ENCODE results near the gene RIPPLY3.
"Not testable (repeated sequence)": the region's sequence is repeated elsewhere in the genome, so short reads cannot be mapped to it uniquely, and the experiment has no call there.

RIPPLY3 gene

GRCh38 chr21:37032877-37033471 is 26.5 kb downstream of the RIPPLY3 start:
- Mint-ChIP-seq H3K36me3 (no peaks in the 10 kb centered on the region), H3K9me3 (no peaks in the 10 kb centered on the region), H3K4me3 (no peak overlapping the region), H3K27ac (no peak overlapping the region), H3K4me1 (no peaks in the 10 kb centered on the region)
- DNase-seq (ENCODE audit: low spot score in 2 of 2) (no peak), ATAC-seq (peak; percentile 79)

GRCh38 chr21:37034394-37034793 is 27.9 kb downstream of the RIPPLY3 start:
- H3K4me3 Mint-ChIP-seq; H3K36me3 Mint-ChIP-seq; H3K9me3 Mint-ChIP-seq; DNase-seq (ENCODE audit: low spot score in 2 of 2); H3K4me1 Mint-ChIP-seq; ATAC-seq; H3K27ac Mint-ChIP-seq: not testable (repeated sequence)

GRCh38 chr21:37036177-37036576 is 29.7 kb downstream of the RIPPLY3 start:
- no peak for ATAC-seq
- no peak overlapping the region for H3K4me3 Mint-ChIP-seq
- no peaks in the 10 kb centered on the region for H3K36me3 Mint-ChIP-seq
- H3K9me3 Mint-ChIP-seq: no peaks in the 10 kb centered on the region
- no peak overlapping the region for H3K27ac Mint-ChIP-seq
- no peaks in the 10 kb centered on the region for H3K4me1 Mint-ChIP-seq
- no peak for DNase-seq (ENCODE audit: low spot score in 2 of 2)

GRCh38 chr21:37039411-37040075 is 33.0 kb downstream of the RIPPLY3 start:
- Mint-ChIP-seq H3K4me1 (peaks cover under 1% of the 10 kb centered on the region), H3K27ac (no peak overlapping the region), H3K36me3 (no peaks in the 10 kb centered on the region), H3K4me3 (no peak overlapping the region), H3K9me3 (no peaks in the 10 kb centered on the region)
- DNase-seq (ENCODE audit: low spot score in 2 of 2) (no peak), ATAC-seq (no peak)

GRCh38 chr21:37040212-37040611 is 33.7 kb downstream of the RIPPLY3 start:
- H3K9me3 Mint-ChIP-seq: no peaks in the 10 kb centered on the region
- H3K4me3 Mint-ChIP-seq: no peak overlapping the region
- DNase-seq (ENCODE audit: low spot score in 2 of 2) (no peak), ATAC-seq (no peak)
- peaks cover 7% of the 10 kb centered on the region for H3K4me1 Mint-ChIP-seq
- H3K36me3 Mint-ChIP-seq: no peaks in the 10 kb centered on the region
- H3K27ac Mint-ChIP-seq: no peak overlapping the region

- DNase-seq (ENCODE audit: low spot score in 2 of 2): no peak
- ATAC-seq: no peak
- no peaks in the 10 kb centered on the region for H3K9me3 Mint-ChIP-seq
- H3K27ac Mint-ChIP-seq: no peak overlapping the region
- H3K4me3 Mint-ChIP-seq: no peak overlapping the region
- H3K4me1 Mint-ChIP-seq: peaks cover 12% of the 10 kb centered on the region
- no peaks in the 10 kb centered on the region for H3K36me3 Mint-ChIP-seq
Observed at GRCh38 chr21:37041706-37042271, 35.3 kb downstream of the RIPPLY3 start.

- Mint-ChIP-seq H3K4me1 (peaks cover 12% of the 10 kb centered on the region), H3K4me3 (no peak overlapping the region), H3K27ac (no peak overlapping the region), H3K36me3 (no peaks in the 10 kb centered on the region), H3K9me3 (no peaks in the 10 kb centered on the region)
- DNase-seq (ENCODE audit: low spot score in 2 of 2) (no peak), ATAC-seq (no peak)
Observed at GRCh38 chr21:37043818-37044217, 37.3 kb downstream of the RIPPLY3 start.

GRCh38 chr21:37044643-37045042 is 38.1 kb downstream of the RIPPLY3 start:
- Mint-ChIP-seq H3K36me3 (no peaks in the 10 kb centered on the region), H3K4me3 (no peak overlapping the region), H3K4me1 (peaks cover 12% of the 10 kb centered on the region), H3K9me3 (no peaks in the 10 kb centered on the region), H3K27ac (no peak overlapping the region)
- ATAC-seq: no peak
- no peak for DNase-seq (ENCODE audit: low spot score in 2 of 2)

- Mint-ChIP-seq H3K4me3 (no peak overlapping the region), H3K27ac (no peak overlapping the region), H3K9me3 (no peaks in the 10 kb centered on the region), H3K36me3 (no peaks in the 10 kb centered on the region), H3K4me1 (peaks cover 12% of the 10 kb centered on the region)
- DNase-seq (ENCODE audit: low spot score in 2 of 2): no peak
- no peak for ATAC-seq
Observed at GRCh38 chr21:37045149-37045548, 38.6 kb downstream of the RIPPLY3 start.

- H3K4me3 Mint-ChIP-seq: no peak overlapping the region
- H3K36me3 Mint-ChIP-seq: no peaks in the 10 kb centered on the region
- DNase-seq (ENCODE audit: low spot score in 2 of 2) (no peak), ATAC-seq (no peak)
- no peak overlapping the region for H3K27ac Mint-ChIP-seq
- peaks cover 12% of the 10 kb centered on the region for H3K4me1 Mint-ChIP-seq
- H3K9me3 Mint-ChIP-seq: no peaks in the 10 kb centered on the region
Observed at GRCh38 chr21:37045556-37045955, 39.1 kb downstream of the RIPPLY3 start.

- Mint-ChIP-seq H3K27ac (no peak overlapping the region), H3K4me3 (no peak overlapping the region), H3K4me1 (peaks cover 12% of the 10 kb centered on the region), H3K36me3 (no peaks in the 10 kb centered on the region), H3K9me3 (no peaks in the 10 kb centered on the region)
- DNase-seq (ENCODE audit: low spot score in 2 of 2): no peak
- ATAC-seq: no peak
Observed at GRCh38 chr21:37047079-37047478, 40.6 kb downstream of the RIPPLY3 start.

GRCh38 chr21:37049741-37050140 is 43.2 kb downstream of the RIPPLY3 start:
- H3K4me3 Mint-ChIP-seq, H3K27ac Mint-ChIP-seq: not testable (repeated sequence)

GRCh38 chr21:37055271-37055855 is 48.9 kb downstream of the RIPPLY3 start:
- Mint-ChIP-seq H3K4me3 (no peak overlapping the region), H3K27ac (no peak overlapping the region), H3K9me3 (no peaks in the 10 kb centered on the region), H3K36me3 (no peaks in the 10 kb centered on the region), H3K4me1 (peaks cover 5% of the 10 kb centered on the region)
- ATAC-seq (no peak), DNase-seq (ENCODE audit: low spot score in 2 of 2) (no peak)

More at GRCh38 chr21:37049741-37050140, 43.2 kb downstream of the RIPPLY3 start:
- H3K9me3 Mint-ChIP-seq; H3K4me1 Mint-ChIP-seq; ATAC-seq; H3K36me3 Mint-ChIP-seq; DNase-seq (ENCODE audit: low spot score in 2 of 2): not testable (repeated sequence)

GRCh38 chr21:37057614-37058013 is 51.1 kb downstream of the RIPPLY3 start:
- DNase-seq (ENCODE audit: low spot score in 2 of 2) (no peak), ATAC-seq (no peak)
- Mint-ChIP-seq H3K4me3 (no peak overlapping the region), H3K36me3 (no peaks in the 10 kb centered on the region), H3K9me3 (no peaks in the 10 kb centered on the region), H3K27ac (no peak overlapping the region), H3K4me1 (peaks cover 6% of the 10 kb centered on the region)

- Mint-ChIP-seq H3K4me1 (peaks cover 6% of the 10 kb centered on the region), H3K4me3 (no peak overlapping the region), H3K36me3 (no peaks in the 10 kb centered on the region), H3K27ac (no peak overlapping the region), H3K9me3 (no peaks in the 10 kb centered on the region)
- DNase-seq (ENCODE audit: low spot score in 2 of 2) (no peak), ATAC-seq (no peak)
Observed at GRCh38 chr21:37058261-37058660, 51.8 kb downstream of the RIPPLY3 start.

- no peak for ATAC-seq
- Mint-ChIP-seq H3K9me3 (no peaks in the 10 kb centered on the region), H3K27ac (no peak overlapping the region), H3K4me1 (peaks cover 6% of the 10 kb centered on the region), H3K4me3 (no peak overlapping the region), H3K36me3 (no peaks in the 10 kb centered on the region)
- no peak for DNase-seq (ENCODE audit: low spot score in 2 of 2)
Observed at GRCh38 chr21:37059181-37059580, 52.7 kb downstream of the RIPPLY3 start.
